RPMI8226 (cell line): Measurements from ENCODE around the gene CHCHD6.

Source experiments
- DNase-seq: peaks from one replicate; pipeline ENCODE4 v3.0.0-alpha.2; 2015

The CHCHD6 gene

DNA sequence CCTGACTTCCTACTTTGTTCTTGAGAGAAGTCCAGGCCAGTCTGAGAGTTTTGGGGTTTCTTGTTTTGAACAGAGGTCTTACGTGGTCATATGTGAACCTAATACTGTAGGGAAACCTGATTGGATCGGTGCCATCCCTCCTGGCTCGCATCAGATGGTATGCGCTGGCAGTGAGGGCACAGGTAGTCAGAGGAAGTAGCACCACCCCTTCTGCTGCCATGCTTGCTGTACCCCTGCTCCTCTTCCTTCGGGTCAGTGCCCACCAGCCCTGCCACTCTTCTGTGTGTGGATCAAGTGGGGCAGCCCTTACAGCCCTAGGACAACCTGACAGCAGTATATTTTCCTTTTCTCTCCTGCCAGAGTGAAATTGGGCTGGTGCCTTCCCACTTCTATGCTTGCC, 39.7 kb downstream of the CHCHD6 start:
- DNase-seq, result no peak

DNA sequence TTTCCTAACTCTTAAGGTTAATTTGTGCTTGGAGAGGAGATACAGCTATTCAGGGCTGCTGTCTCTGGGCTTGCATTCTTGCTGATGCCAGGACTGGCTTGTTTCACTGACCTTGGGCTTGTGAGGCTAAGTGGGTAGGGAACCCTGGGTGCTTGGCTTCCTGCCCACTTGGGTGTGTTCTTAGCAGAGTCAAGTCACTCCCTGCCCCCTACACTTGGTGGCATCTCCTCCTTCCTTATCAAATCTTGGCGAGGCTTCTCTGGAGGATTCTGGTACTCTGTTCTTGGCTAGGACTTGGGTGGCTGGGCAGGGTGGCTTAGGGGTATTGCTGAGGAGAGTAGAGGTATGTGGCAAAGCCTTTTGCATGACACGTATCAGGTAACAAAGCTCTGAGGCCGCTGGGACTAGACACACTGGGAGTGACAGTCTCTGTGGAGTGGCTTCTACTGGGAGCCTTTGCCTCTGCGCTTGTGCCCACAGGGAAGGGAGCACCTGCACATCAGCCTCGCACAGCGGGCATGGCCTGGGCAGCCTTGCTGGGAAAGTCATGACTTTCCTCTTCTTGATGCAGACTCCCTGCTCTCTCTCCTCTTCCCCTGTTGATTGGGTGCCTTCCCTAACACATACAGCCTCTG, 41.8 kb downstream of the CHCHD6 start:
- DNase-seq, result peak; percentile 84

DNA sequence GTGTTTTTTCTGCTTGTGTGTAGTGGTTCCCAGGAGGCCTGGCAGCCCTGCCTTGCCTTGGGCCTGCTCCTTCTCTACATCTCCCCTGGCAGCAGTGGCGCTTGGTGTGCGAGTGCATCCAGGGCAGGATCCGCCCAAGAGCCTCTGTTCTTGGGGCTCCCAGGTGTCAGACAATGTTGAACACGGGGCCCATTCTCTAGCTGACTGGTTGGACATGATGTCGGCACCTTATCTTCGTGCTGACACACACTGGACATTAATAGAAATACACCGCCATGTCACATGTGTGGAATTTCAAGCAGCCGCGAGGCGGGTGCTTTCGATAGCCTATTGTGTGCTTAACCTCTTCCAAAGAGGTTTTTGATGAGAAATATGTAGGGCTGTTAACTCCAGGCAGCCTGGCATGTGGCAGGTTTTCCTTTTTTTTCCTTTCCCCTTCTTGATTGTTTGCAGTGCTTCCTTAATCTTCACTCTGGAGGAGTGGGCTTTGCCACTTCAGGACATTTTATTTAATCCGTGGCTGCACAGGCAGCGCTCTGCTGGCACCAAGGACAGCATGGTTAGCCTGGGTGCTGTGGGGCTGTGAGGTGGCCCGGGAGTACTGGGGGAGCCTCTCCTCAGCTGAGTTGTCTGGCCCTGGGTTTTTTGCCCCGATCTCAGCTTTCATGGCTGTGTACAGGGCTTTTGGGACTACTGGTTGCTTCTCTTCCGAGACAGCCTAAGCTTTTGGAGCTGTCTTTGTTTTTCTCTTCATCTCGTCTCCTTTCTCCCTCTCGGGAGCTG, 42.5 kb downstream of the CHCHD6 start:
- DNase-seq, result no peak

DNA sequence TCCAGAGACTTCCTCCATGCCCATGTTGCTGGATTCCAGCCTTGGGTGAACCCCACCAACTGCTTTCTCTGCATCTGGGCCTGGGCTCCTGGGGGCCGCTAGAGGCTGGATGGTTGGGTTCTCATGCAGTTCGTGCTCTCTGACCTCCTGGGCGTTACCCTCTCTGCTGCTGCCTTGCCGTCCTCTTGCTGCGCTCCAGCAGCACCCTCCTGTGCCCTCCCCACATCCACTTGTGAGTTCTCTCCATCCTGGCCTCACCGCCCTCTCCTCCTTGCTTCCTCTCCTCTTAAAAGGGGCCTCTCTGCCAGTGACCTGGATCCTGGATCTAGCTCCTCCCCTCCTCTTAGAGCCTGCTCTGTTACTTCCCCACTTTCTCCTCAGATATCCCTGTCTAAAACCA, 43.7 kb downstream of the CHCHD6 start:
- no peak for DNase-seq

DNA sequence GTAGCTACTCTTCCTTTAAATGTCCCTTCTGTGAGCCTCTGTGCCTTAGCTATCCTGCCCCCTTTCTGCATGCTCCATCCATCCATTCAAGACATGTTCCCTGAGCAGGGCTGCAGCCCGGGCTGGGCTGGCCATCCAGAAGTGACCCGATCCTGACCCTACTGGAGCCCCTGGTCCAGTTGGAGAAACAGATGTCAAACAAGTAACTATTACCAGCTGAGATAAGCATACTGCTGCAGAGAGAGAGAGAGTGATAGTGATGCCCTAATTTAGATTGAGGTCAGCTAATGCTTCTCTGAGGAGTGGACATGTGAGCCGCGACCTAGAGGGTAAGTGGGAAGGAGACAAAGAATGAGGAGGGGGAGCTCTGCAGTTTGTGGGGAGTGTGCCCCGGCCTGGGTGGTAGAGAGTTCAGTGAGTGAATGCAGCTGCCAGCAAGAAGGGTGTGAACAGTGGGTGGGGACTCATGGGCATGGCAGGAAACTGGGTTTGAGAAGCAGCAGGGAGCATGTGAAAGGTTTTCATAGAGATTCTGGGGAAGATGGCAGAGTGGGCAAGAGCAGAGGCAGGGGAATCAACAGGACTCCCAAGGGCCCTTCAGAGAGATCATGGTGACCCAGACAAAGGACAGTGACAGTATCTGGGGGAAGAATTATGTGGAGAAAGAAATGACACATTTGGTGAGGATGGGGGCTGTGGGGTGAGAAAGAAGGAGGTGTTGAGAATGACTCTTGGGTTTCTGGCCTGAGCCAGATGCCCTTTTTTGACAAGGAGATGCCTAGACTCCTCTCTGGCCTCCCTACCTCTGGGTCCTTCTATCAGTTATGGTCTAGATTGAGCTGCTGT, 44.9 kb downstream of the CHCHD6 start:
- no peak for DNase-seq

DNA sequence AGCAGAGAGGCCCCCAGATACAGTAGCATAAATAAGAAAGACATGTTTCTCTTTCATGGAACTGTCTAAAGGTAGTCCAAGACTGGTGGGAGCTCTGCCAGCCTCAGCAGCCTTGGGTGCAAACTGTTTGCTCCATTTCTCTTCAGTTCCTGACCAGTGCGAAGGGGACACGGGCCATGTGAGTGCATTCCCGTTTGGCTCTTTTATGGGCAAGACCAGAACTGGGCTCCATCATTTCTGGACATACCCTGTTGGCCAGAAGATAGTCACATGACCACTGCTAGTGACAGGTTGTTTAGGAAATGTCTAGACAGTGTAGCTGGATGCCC, 45.5 kb downstream of the CHCHD6 start:
- no peak for DNase-seq

DNA sequence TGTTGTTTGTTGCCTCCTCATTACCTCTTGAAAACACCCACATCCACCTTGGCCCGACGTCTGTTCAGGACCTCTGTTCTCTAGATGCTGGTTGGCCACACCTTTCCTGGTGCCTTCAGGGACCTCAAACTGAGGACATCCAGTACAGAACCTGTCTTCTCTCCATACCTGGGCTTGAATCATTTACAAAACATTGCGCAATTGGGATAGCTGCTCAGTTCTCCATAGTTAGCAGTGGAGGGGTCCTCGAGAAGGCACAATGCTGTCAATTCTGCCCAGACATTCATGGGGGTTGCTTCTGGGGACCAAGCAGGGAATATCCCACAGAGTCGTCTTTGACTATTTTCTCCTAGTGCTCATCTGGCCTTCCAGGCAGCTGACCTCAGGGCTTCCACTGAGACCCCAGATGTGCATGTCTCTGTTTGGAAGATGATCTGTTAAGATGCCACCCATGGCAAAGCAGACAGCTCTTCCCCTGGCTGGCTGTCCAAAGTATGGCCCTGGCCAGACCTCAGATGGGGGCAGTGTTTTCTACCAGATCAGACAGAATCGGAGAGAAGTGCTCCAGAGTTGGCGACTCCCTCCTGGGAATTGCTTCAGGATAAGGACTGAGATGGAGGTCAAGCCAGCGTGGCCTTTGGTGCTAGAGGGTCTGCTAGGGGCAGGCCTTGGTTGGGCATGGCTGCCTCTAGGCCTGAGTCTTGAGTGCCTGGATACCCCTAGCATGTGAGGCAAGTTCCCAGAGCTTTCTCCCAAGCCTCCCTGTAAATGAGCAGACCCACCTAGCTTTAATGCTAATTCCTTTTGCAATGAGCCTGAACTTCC, 46.1 kb downstream of the CHCHD6 start:
- no peak for DNase-seq

DNA sequence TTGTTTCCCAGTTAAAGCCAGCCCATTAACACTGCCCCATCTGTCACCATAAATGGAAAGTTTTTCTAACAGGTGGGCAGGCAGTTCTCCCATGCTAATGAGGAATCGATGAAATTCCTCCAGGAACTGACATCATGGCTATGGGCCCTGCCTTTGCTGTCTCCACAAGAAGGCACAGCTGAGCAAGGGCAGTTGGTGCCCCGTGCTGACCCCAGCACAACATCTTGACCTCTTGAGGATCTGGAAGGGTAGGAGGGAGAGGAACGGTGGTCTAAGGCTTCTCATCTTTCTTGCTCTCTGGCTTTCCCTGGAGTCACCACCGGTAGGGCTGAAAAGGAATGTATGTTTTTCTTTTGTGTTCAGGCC, 46.7 kb downstream of the CHCHD6 start:
- DNase-seq, result no peak

DNA sequence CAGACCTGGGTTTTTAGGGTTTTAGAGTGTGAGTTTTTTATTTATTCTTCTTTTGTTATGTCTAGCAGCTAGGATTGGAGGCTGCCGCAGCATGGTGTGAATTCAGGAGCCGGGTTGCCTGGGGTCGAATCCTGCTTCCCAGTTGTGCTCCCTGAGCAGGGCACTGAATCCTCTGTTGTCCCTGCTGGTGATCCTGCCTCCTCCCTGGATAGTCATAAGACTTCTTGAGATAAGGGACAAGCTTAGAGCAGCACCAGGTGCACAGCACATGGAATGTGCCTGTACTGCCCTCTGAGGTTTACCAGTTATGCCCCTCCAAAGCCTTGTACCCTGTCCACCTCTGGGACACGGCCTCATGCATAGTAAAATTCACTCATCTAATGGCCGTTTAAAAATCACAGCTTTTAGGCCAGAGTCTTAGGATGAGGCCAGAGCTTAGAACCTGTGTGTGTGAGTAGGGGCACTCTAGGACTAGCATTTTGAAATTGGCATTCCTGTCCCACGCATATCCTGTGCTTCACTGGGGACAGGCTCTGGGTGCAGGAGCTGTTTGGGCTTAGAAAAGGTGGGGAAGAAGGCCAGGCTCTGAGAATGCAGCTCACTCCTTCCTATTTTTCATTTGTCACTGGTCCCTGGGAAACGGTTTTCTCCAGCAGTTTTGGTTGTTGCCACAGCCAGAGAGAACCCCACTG, 47.7 kb downstream of the CHCHD6 start:
- no peak for DNase-seq

DNA sequence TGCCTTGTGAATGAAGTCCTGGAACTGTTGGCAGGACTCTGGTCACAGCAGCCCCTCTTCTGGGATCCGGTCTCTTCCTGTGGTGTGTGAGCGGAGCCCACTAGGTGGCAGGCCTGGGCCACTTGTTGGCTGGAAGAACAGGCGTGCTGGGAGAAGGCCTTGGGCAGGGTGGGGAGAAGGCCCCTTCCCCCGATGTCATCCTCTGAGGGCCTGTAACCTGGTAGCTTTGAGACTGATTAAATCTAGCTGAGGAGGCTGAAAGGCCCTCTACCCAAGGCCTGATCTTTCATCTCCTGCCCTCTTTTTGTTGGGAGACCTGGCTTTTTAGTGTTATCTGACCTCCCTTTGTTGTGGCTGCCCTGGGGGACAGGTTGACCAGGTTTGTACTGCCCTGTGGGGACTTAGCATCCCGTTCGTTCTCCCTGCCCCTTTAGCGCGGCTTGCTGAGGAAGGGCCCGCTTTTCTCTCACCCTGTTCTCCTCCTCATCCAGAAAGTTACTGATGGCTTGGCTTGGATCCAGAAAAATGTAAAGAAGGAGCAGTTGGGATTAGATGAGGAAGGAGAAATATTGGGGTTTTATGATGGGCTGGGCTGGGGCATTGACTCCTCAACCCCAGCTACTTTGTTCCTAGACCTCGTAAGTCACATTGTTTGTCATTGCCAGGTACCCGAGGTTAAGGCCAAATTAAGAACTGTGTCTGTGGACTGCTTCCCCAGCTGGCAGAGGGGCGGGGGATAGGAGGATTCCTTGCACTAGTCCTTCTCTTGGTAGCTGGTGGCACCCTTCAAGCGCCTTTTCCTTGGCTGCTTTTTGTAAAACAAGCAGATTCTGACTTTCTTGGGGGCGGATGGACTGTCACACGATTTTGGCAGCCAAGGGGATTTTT, 48.5 kb downstream of the CHCHD6 start:
- DNase-seq, result peak; percentile 72

DNA sequence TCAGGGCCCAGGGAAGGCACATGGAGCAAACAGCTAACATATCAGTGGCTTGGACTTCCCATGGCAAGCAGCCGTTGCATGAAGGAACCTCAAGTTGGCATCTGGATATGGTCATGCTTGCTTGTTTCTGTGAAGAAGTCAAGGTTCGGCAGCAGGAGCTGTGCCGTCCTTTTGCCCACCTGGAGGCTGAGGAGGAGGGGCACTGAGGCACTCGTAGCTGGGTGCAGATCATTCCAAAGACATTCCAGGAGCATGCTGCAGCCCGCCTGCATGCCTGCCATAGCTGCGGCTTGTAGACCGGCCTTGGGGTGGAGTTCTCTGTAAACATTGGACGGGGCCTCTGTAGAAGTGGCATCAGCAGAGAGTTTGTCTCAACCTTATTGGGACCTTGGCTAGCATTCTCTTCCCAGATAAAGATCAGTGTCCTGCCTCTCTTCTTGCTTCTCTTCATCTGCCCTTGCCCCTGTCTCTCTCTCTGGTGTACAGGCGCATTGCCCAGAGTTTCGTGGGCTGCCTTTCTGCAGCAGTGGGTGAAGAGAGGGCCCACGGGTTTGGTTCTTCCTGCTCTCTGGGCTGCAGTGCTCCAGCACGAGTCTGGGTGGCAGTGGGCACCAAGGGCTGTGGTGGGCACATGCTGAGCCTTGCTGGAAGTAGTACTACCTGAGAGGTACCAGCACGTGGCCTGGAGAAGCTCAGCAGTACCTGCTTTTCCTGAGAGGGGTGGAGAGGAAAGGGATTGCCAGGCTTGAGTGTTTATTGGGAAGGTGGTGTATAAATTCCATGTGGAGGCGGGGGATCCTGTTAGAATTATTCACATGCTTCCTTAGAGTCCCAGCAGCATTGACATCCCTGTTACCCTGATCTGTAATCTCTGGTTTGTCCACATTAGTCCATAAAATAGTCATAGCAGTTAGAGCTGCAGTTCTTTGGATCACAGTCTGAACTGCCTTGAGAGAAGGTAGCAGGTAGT, 49.4 kb downstream of the CHCHD6 start:
- DNase-seq, result no peak

DNA sequence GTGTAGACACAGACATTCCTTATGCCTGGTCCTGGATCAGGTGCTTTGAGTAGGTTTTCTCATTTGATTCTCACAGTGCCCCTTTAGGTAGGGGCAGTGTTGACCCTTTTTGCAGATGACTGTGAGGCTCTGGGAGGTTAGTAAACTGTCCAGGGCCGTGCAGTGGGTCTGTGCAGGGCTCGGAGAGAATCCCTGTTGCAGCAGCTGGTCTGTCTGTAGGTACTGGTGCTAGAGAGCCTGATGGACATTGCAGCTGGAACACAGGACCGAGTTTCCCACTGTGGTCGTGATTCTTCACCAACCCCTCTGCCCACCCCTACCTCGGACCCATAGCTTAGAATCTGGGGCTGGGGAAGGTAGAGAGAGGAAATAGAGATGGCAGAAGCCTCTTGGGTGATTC, 51.8 kb downstream of the CHCHD6 start:
- no peak for DNase-seq

DNA sequence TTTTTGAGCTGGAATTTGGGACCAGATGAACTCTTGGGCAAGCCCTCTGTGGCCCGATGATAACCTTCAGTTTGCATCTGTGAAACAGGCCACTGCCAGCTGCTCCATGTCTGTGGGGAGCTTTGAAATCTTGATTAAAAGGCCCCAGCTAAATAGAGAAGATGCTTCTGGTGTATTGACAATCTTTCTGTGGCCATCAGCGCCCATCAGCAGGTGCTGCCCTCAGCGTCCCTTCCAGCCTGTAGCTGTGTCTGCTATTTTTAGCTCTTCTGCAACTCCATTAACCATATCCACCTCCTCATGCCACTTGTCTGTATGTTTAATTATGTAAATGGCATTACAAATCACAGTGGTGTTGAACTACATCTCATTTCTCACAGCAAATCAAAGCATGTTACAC, 54.0 kb downstream of the CHCHD6 start:
- DNase-seq, result no peak

DNA sequence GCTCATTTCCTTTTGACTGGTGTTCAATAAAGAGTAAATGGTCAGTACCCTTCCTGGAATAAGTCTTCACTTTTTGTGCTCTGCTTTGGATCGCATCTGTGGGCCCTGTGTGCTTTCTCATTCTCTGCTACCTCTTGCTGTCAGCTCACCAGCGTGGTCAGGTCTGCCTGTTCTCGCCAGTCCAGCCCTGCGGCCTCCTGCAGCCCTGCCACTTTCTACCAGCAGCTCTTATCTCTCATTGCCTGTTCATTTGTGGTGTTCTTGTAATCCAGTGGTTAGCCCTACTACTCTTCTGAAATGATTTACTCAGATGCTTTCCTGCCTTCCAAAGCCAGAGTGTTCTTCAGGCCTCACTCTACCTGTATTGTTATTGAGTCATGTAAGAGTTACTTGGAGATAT, 54.8 kb downstream of the CHCHD6 start:
- no peak for DNase-seq

DNA sequence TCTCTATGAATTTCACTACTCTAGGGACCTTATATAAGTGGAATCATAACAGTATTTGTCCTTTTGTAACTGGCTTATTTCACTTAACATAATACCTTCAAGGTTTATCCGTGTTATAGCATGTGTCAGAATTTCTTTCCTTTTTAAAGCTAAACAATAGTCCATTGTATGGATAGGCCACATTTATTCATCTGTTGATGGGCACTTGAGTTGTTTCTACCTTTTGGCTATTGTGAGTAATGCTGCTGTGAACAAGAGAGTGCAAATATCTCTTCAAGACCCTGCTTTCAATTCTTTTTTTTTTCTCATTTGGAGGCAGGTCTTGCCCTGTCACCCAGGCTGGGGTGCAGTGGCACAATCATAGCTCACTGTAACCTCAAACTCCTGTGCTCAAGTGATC, 56.5 kb downstream of the CHCHD6 start:
- DNase-seq, result no peak

DNA sequence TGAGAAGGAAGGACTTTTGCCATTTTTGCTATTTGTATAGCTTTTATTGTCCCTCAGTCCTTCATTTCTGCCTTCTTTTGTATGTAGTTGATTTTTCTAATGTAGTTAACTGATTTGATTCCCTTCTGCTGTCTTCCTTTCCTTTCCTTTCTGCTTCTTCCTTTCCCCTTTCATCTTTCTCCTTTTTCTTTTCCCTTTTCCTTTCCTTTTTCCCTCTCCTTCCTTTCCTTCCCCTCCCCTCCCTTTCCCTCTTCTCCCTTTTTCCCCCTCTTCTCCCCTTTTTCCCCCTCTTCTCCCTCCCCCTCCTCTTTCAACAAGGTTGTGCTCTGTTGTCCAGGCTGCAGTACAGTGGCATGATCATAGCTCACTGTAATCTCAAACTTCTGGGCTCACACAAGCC, 59.0 kb downstream of the CHCHD6 start:
- no peak for DNase-seq

DNA sequence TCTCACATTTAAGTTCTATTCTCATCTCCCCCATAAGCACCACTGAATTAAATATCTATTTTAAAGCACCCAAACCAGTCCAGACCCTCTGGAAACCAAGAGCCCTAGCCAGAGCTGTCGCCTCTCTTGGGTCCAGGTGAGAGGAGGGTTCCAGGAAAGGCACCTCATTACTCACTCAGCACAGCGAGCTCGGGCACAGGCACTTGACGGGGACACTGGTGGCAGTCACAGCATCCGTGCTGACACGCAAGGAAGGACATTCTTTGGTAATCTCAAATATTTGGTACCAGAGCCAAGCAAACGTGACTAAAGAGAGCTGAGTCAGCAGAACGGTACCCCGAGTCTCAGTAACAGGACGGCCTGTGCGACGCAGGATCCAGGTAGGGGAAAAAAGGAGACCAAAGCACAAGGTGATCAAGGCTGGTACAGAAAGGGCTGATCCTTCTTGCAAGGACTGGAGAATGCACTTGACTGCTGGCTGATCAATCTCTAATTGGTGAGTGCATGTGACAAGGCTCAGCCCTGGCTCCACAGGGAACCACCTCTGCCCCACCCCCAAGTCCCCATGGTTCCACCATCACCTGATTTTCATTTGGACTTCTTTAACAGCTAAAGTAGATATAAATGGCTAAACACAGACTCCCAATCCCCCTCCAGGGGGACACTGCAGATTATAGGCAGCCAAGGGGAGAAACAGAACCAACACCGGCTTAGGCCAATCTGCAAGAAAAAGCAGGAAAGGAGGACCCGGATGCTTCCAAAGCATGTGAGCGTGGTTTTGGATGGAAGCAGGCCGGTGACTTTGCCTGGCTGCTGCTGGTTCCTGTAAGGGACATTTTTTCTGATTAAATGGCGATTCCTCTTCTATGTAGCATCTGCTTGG, 61.4 kb downstream of the CHCHD6 start:
- no peak for DNase-seq

DNA sequence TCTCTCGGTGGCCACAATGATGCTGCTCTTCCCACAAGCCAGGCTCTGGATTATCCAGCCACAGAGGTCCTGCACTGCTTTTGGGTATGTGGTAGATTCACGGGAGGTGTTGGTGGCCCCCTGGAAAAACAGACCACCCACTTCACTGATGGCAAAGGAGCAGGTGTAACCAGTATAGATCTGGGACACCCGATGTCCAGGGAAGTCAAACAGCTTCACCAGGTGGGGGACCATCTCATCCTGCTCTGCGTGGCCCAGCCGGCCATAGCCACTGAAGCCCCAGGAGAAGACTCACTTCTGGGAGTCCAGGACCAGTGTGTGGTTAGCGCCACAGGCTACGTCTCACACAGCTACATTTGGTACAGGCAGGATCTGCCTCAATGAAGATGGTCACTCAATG, 62.6 kb downstream of the CHCHD6 start:
- no peak for DNase-seq

DNA sequence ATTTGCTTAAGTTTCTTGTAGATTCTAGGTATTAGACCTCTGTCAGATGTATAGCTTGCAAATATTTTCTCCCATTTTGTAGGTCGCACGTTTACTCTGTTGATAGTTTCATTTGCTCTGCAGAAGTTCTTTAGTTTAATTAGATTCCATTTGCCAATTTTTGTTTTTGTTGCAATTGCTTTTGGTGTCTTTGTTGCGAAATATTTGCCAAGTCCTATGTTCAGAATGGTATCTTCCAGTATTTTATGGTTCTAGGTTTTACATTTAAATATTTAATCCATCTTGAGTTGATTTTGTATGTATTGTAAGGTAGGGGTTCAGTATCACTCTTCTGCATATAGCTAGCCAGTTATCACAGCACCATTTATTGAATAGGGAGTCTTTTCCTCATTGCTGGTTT, 64.9 kb downstream of the CHCHD6 start:
- DNase-seq, result no peak
